HCT116 (cell line): ENCODE results near the gene GAS2.

Experiments used
- CEBPB ChIP-seq: IDR thresholded peaks from 2 replicates; pipeline ENCODE4 v1.6.1; 2012; ENCODE audit warnings: low read depth
- EGR1 ChIP-seq: IDR thresholded peaks from 2 replicates; pipeline ENCODE4 v1.6.1; 2012; ENCODE audit warnings: low read depth
- EZH2 ChIP-seq: fragments of 200-600 bp; sonication (generic); IDR thresholded peaks from 2 replicates; pipeline ENCODE4 v1.6.1; 2017; ENCODE audit warnings: antibody characterized with exemption, mixed run types
- EZH2phosphoT487 ChIP-seq: fragments of 200-600 bp; IDR thresholded peaks from 2 replicates; pipeline ENCODE4 v1.6.1; 2018; ENCODE audit warnings: antibody characterized with exemption, borderline replicate concordance
- POLR2A ChIP-seq: IDR thresholded peaks from 2 replicates; pipeline ENCODE4 v1.7.0; 2011; ENCODE audit warnings: borderline replicate concordance; ENCODE audit not compliant: insufficient read depth, insufficient read length; ENCODE audit errors: extremely low read depth
- POLR2AphosphoS5 ChIP-seq: IDR thresholded peaks from 2 replicates; pipeline ENCODE4 v1.6.1; 2011; ENCODE audit warnings: mild to moderate bottlenecking, low read depth, low read length, moderate library complexity
- SIN3A ChIP-seq: IDR thresholded peaks from 2 replicates; pipeline ENCODE4 v1.6.1; 2012; ENCODE audit warnings: low read depth
- SRF ChIP-seq: IDR thresholded peaks from 2 replicates; pipeline ENCODE4 v1.6.1; 2012; ENCODE audit warnings: low read depth
- TCF7L2 ChIP-seq: IDR thresholded peaks from 2 replicates; pipeline ENCODE4 v1.7.0; 2011; ENCODE audit warnings: borderline replicate concordance, inconsistent platforms; ENCODE audit not compliant: insufficient read depth, insufficient read length; ENCODE audit errors: extremely low read depth
- YY1 ChIP-seq: IDR thresholded peaks from 2 replicates; pipeline ENCODE4 v1.6.1; 2011; ENCODE audit warnings: low read length, low read depth, moderate library complexity, mild to moderate bottlenecking; ENCODE audit not compliant: insufficient replicate concordance; ENCODE audit errors: extremely low read depth
- ZFX ChIP-seq: fragments of 450-650 bp; IDR thresholded peaks from 2 replicates; pipeline ENCODE4 v1.6.1; 2017
- TF ChIP-seq, protein P1 (sequence below), 3 experiments: fragments of 200-600 bp in 1 of 3; sonication (generic) in 1 of 3; IDR thresholded peaks in 2 of 3; conservative IDR thresholded peaks in 1 of 3; 2 replicates each; pipeline ENCODE4 v1.5.1; 2012 to 2017; ENCODE audit warnings: low read depth in 2 of 3, low read length in 2 of 3, antibody characterized with exemption in 1 of 3, borderline replicate concordance in 1 of 3, control low read depth in 1 of 3, mild to moderate bottlenecking in 1 of 3, mixed read lengths in 1 of 3, mixed run types in 1 of 3, moderate library complexity in 1 of 3; ENCODE audit not compliant: insufficient read depth in 1 of 3
- TF ChIP-seq, protein P2 (sequence below): IDR thresholded peaks from 2 replicates; pipeline ENCODE4 v1.6.1; 2012

DNA sequence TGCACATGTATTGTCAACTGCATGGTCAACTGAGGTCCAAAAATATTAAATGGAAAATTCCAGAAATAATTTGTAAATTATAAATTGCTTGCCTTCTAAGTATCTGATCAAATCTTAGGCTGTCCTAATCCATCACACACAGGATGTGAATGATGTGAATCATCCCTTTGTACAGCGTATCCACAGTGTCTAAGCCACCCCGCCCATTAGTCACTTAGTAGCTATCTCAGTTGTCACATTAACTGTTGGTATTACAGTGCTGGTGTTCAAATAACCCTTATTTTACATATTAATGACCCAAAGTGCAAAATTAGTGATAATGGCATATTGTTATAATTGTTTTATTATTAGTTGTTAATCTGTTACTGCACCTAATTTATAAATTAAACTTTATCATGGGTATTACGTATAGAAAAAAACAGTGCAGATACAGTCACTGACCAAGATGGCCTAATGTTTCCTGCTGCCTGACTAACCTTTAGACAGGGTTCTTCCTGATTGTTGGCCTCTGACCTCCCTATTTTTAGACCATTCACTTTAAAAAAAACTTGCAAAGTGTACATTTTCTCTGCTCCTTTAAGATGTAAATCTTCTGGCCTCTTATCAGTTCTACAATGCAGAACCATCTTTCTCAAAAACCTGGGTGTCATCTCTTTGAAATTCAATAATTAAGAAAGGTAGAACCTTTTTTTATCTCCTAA is 166.1 kb downstream of the GAS2 start:
- TF ChIP-seq, protein P1, sequence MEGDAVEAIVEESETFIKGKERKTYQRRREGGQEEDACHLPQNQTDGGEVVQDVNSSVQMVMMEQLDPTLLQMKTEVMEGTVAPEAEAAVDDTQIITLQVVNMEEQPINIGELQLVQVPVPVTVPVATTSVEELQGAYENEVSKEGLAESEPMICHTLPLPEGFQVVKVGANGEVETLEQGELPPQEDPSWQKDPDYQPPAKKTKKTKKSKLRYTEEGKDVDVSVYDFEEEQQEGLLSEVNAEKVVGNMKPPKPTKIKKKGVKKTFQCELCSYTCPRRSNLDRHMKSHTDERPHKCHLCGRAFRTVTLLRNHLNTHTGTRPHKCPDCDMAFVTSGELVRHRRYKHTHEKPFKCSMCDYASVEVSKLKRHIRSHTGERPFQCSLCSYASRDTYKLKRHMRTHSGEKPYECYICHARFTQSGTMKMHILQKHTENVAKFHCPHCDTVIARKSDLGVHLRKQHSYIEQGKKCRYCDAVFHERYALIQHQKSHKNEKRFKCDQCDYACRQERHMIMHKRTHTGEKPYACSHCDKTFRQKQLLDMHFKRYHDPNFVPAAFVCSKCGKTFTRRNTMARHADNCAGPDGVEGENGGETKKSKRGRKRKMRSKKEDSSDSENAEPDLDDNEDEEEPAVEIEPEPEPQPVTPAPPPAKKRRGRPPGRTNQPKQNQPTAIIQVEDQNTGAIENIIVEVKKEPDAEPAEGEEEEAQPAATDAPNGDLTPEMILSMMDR (IDR thresholded peaks at IDR 0.05 in 2 of 3, conservative IDR thresholded peaks at IDR 0.05 in 1 of 3; ENCODE audit: borderline replicate concordance in 1 of 3, insufficient read depth in 1 of 3, low read depth in 2 of 3, low read length in 2 of 3) = no peak
- TF ChIP-seq, protein P2, sequence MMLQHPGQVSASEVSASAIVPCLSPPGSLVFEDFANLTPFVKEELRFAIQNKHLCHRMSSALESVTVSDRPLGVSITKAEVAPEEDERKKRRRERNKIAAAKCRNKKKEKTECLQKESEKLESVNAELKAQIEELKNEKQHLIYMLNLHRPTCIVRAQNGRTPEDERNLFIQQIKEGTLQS = no peak
- TF ChIP-seq EZH2 (no peak), POLR2A (no peak), EZH2phosphoT487 (no peak), TCF7L2 (no peak), CEBPB (no peak), ZFX (no peak), POLR2AphosphoS5 (no peak), SIN3A (no peak), YY1 (no peak), SRF (no peak), EGR1 (no peak)
